Iris pigment epithelial cell (primary cell): ENCODE measurements around the gene TLX2.

Experiments used
- DNase-seq: peaks from one replicate; pipeline ENCODE4 v3.0.0-alpha.2; 2011; ENCODE audit warnings: low read depth

TLX2 gene

GRCh38 chr2:74496997-74497776 lies 17.1 kb upstream of the TLX2 start:
- no peak for DNase-seq

- DNase-seq = peak; percentile 22
These were observed 16.3 kb upstream of the TLX2 start for GRCh38 chr2:74497777-74498499.

GRCh38 chr2:74498500-74499266 lies 15.6 kb upstream of the TLX2 start:
- DNase-seq = peak; percentile 29

- DNase-seq = peak; percentile 28
These were observed 14.8 kb upstream of the TLX2 start, which contains the start of gene LBX2 for GRCh38 chr2:74499267-74499939. TSS of gene LBX2 (minus strand) at chr2:74499603. CDS start at chr2:74499537, 66 bp downstream.

- DNase-seq = no peak
These were observed 14.2 kb upstream of the TLX2 start for GRCh38 chr2:74499940-74500577.

GRCh38 chr2:74500578-74500946 lies 13.7 kb upstream of the TLX2 start:
- no peak for DNase-seq

GRCh38 chr2:74501335-74502071 lies 12.7 kb upstream of the TLX2 start:
- no peak for DNase-seq

GRCh38 chr2:74502147-74502719 lies 12.0 kb upstream of the TLX2 start:
- DNase-seq = peak; percentile 9

- peak; percentile 88 for DNase-seq
These were observed 11.3 kb upstream of the TLX2 start for GRCh38 chr2:74502720-74503505.

- no peak for DNase-seq
These were observed 10.5 kb upstream of the TLX2 start for GRCh38 chr2:74503506-74504475.

- DNase-seq = no peak
These were observed 9.7 kb upstream of the TLX2 start for GRCh38 chr2:74504591-74504990.

GRCh38 chr2:74505448-74506246 lies 8.6 kb upstream of the TLX2 start:
- DNase-seq = no peak

- DNase-seq = peak; percentile 97
These were observed 6.9 kb upstream of the TLX2 start, which contains the start of gene PCGF1 for GRCh38 chr2:74507145-74507925. TSS of gene PCGF1 (minus strand) at chr2:74507695. CDS start at chr2:74507668, 27 bp downstream.

- peak; percentile 44 for DNase-seq
These were observed 6.2 kb upstream of the TLX2 start for GRCh38 chr2:74507926-74508520.

- DNase-seq = no peak
These were observed 4.0 kb upstream of the TLX2 start for GRCh38 chr2:74510272-74510671.
